Aorta (tissue), 5 donors: ENCODE results near the gene CST9. TPM values are rescaled to one million over a fixed set of nuclear protein-coding genes. Genes with fewer than 3 reads are reported as not detected.

Experiments used
- ATAC-seq: fragments of 200-7000 bp; cut with Tn5 transposase; one replicate; pipeline ENCODE4 v1.9.1; 2022; ENCODE audit warnings: moderate library complexity; ENCODE audit not compliant: low FRiP score
- DNase-seq, 2 donors: peaks; one replicate each; pipeline ENCODE4 v3.0.0-alpha.2; 2020
- H3K27ac ChIP-seq, 2 donors: one replicate each; pipeline ENCODE4 v1.5.1; 2013; ENCODE audit warnings: low read length in 2 of 2, mild to moderate bottlenecking in 2 of 2, moderate library complexity in 2 of 2, control low read depth in 1 of 2, inconsistent platforms in 1 of 2, low read depth in 1 of 2
- H3K27me3 ChIP-seq, 2 donors: one replicate each; pipeline ENCODE4 v1.6.1; 2013; ENCODE audit warnings: control low read depth in 1 of 2, low read length in 1 of 2, mild to moderate bottlenecking in 1 of 2, moderate library complexity in 1 of 2; ENCODE audit not compliant: insufficient read depth in 2 of 2, control insufficient read depth in 1 of 2
- H3K36me3 ChIP-seq, 2 donors: one replicate each; pipeline ENCODE4 v1.6.1; 2013; ENCODE audit warnings: control low read depth in 1 of 2, low read length in 1 of 2, mild to moderate bottlenecking in 1 of 2; ENCODE audit not compliant: insufficient read depth in 2 of 2, control insufficient read depth in 1 of 2
- H3K4me1 ChIP-seq, 2 donors: one replicate each; pipeline ENCODE4 v1.6.1; 2013; ENCODE audit warnings: low read length in 2 of 2, control low read depth in 1 of 2, mild to moderate bottlenecking in 1 of 2, moderate library complexity in 1 of 2; ENCODE audit not compliant: insufficient read depth in 2 of 2, control insufficient read depth in 1 of 2
- H3K4me3 ChIP-seq, 2 donors: one replicate each; pipeline ENCODE4 v1.5.1; 2013; ENCODE audit warnings: low read length in 2 of 2, control low read depth in 1 of 2, mild to moderate bottlenecking in 1 of 2
- H3K9me3 ChIP-seq: one replicate; pipeline ENCODE4 v1.6.1; 2013; ENCODE audit warnings: mild to moderate bottlenecking, low read length; ENCODE audit not compliant: control insufficient read depth
- WGBS, 2 donors: extraction: QIAGEN DNeasy Blood & Tissue Kit; methylation state at CpG; one replicate each; pipeline ENCODE4 v1.1.7; 2013; 5-methylcytosine and 5-hydroxymethylcytosine counted together
- intact Hi-C, 2 donors: fragments of 100-400 bp; cut with DNase I; formaldehyde crosslinking; loops; one replicate each; pipeline versions ENCODE4 v1.14.2 to v1.15.0; 2022
- polyA plus RNA-seq, 2 donors: library from polyadenylated mRNA; stranded (reverse); fragments of 200-250 nt; gene quantifications; one replicate each; pipeline ENCODE4 v1.2.3, GENCODE V29; 2013
- total RNA-seq, 2 donors: library from RNA; stranded (reverse); fragmentation: NEBNext Ultra II Directional; extraction: Animal tissue kit (Norgen Biotek cat#: 25700); gene quantifications; one replicate each; pipeline ENCODE4 v1.2.1, GENCODE V29; 2021
- donor health status: healthy with polysubstance abuse.
- donor health status: Bipolar disorder and iron deficiency.
- donor health status: DM: no; HTN: no; CAD: no.
- donor health status: DM: no; HTN: no; CAD: no.
- donor health status: DM: yes; HTN: yes; CAD: no.

Gene CST9
- total and polyA plus RNA-seq, 4 donors = not detected

- peaks cover 11% of the 10 kb centered on the region for H3K9me3 ChIP-seq
- 57 to 69% methylated on average over 1 of the region's 1 CpG for WGBS, 2 donors
- H3K4me1 ChIP-seq = no peaks in the 10 kb centered on the region
- no peak overlapping the region for H3K4me3 ChIP-seq
- no peaks in the 10 kb centered on the region for H3K27me3 ChIP-seq
- ATAC-seq (no peak), DNase-seq (peak in 1 of 2 donors; percentile 28)
- no peaks in the 10 kb centered on the region for H3K36me3 ChIP-seq
- no peak overlapping the region for H3K27ac ChIP-seq
- intact Hi-C loops = no loop called here
These were observed 42.9 kb downstream of the CST9 start for GRCh38 chr20:23562721-23563342.

GRCh38 chr20:23554401-23554800 lies 51.3 kb downstream of the CST9 start:
- intact Hi-C loops = no loop called here
- no peak overlapping the region for H3K4me3 ChIP-seq
- 31 to 44% methylated on average over 1 of the region's 1 CpG for WGBS, 2 donors
- no peaks in the 10 kb centered on the region for H3K4me1 ChIP-seq
- no peaks in the 10 kb centered on the region for H3K27me3 ChIP-seq
- no peak for ATAC-seq
- H3K9me3 ChIP-seq = peaks cover 2% of the 10 kb centered on the region
- H3K27ac ChIP-seq = no peak overlapping the region
- no peak for DNase-seq
- H3K36me3 ChIP-seq = no peaks in the 10 kb centered on the region

Other genes with a start within 250 kb of the CST9 start
- 10 to 100 TPM; 13.2 to 19.5 TPM for gene GZF1, start 243.7 kb downstream of the CST9 start, total RNA-seq
- gene GZF1, start 243.7 kb downstream of the CST9 start, polyA plus RNA-seq = 1 to 10 TPM; 6.0 to 8.5 TPM
- gene NAPB, start 184.4 kb downstream of the CST9 start, total RNA-seq = 10 to 100 TPM; 10.6 to 15.2 TPM
- 1 to 10 TPM; 6.6 to 9.8 TPM for gene NAPB, start 184.4 kb downstream of the CST9 start, polyA plus RNA-seq
- gene CSTL1, start 166.2 kb downstream of the CST9 start, total RNA-seq = not detected
- not detected for gene CSTL1, start 166.2 kb downstream of the CST9 start, polyA plus RNA-seq
- gene CST11, start 153.0 kb downstream of the CST9 start, total RNA-seq = not detected
- gene CST11, start 153.0 kb downstream of the CST9 start, polyA plus RNA-seq = not detected
- not detected for gene CST8, start 114.8 kb downstream of the CST9 start, total RNA-seq
- gene CST8, start 114.8 kb downstream of the CST9 start, polyA plus RNA-seq = not detected
- gene CST9L, start 37.4 kb downstream of the CST9 start, total RNA-seq = not detected
- gene CST9L, start 37.4 kb downstream of the CST9 start, polyA plus RNA-seq = not detected
- 1,000 to 10,000 TPM in 1 of 2 donors, 100 to 1,000 TPM in 1; 837 to 1,105 TPM for gene CST3, start 32.0 kb upstream of the CST9 start, total RNA-seq
- 1,000 to 10,000 TPM in 1 of 2 donors, 100 to 1,000 TPM in 1; 584 to 1,561 TPM for gene CST3, start 32.0 kb upstream of the CST9 start, polyA plus RNA-seq
- gene CST4, start 83.1 kb upstream of the CST9 start, total RNA-seq = not detected
- gene CST4, start 83.1 kb upstream of the CST9 start, polyA plus RNA-seq = not detected
- gene CST1, start 145.0 kb upstream of the CST9 start, total RNA-seq = 1 to 10 TPM in 1 of 2 donors, not detected in 1; 1.1 TPM
- not detected for gene CST1, start 145.0 kb upstream of the CST9 start, polyA plus RNA-seq
- under 1 TPM in 1 of 2 donors, not detected in 1; 0.75 TPM for gene CST2, start 220.8 kb upstream of the CST9 start, total RNA-seq
- not detected for gene CST2, start 220.8 kb upstream of the CST9 start, polyA plus RNA-seq